Thyroid gland (tissue), 4 donors: Measurements from ENCODE around the gene CFP. TPM values are rescaled to one million over a fixed set of nuclear protein-coding genes. Genes with fewer than 3 reads are reported as not detected.

Experiments
- DNase-seq, 2 donors: peaks; one replicate each; pipeline ENCODE4 v3.0.0-alpha.2; 2019
- H3K27ac ChIP-seq, 3 donors: fragments of 200-600 bp; sonication (generic); 1 replicate in 2 of 3; 2 replicates in 1 of 3; pipeline ENCODE4 v1.5.1; 2016 to 2019; ENCODE audit warnings: mild to moderate bottlenecking in 1 of 3, moderate library complexity in 1 of 3
- H3K27me3 ChIP-seq: fragments of 200-600 bp; sonication (generic); one replicate; pipeline ENCODE4 v1.5.1; 2019
- H3K36me3 ChIP-seq, 2 donors: fragments of 200-600 bp; sonication (generic); one replicate each; pipeline ENCODE4 v1.5.1; 2016 to 2019
- H3K4me1 ChIP-seq, 2 donors: fragments of 200-600 bp; sonication (generic); one replicate each; pipeline ENCODE4 v1.5.1; 2017 to 2019
- H3K4me3 ChIP-seq, 3 donors: fragments of 200-600 bp; sonication (generic); replicated peaks in 1 of 3; 1 replicate in 2 of 3; 2 replicates in 1 of 3; pipeline ENCODE4 v1.5.1; 2016; ENCODE audit warnings: mild to moderate bottlenecking in 1 of 3
- H3K9me3 ChIP-seq: fragments of 200-600 bp; sonication (generic); one replicate; pipeline ENCODE4 v1.5.1; 2017
- CTCF ChIP-seq, 6 experiments: fragments of 200-600 bp in 3 of 6; fragments of 450-650 bp in 3 of 6; sonication (generic) in 3 of 6; IDR thresholded peaks; one replicate each; pipeline ENCODE4 v1.5.1; 2016 to 2019; ENCODE audit warnings: antibody characterized with exemption in 6 of 6, mild to moderate bottlenecking in 2 of 6, inconsistent platforms in 1 of 6, moderate library complexity in 1 of 6
- POLR2A ChIP-seq, 2 donors: fragments of 450-650 bp; IDR thresholded peaks; one replicate each; pipeline ENCODE4 v1.6.1; 2017; ENCODE audit warnings: antibody characterized with exemption in 2 of 2, mild to moderate bottlenecking in 2 of 2, moderate library complexity in 1 of 2
- WGBS, 2 donors: methylation state at CpG; one replicate each; pipeline ENCODE4 v1.1.5; 2017; 5-methylcytosine and 5-hydroxymethylcytosine counted together
- intact Hi-C: fragments of 100-400 bp; cut with DNase I; formaldehyde crosslinking; loops from one replicate; pipeline ENCODE4 v1.15.1; 2023
- microRNA-seq: library from miRNA; unstranded; fragments of <30 nt; microRNA quantifications from one replicate; pipeline ENCODE4, GENCODE V29; 2016
- small RNA-seq: library from RNA; depleted of rRNA; stranded (forward); fragments of <200 nt; gene quantifications from one replicate; pipeline ENCODE3, GENCODE V24; 2016
- total RNA-seq, 4 donors: library from RNA; depleted of rRNA; stranded (reverse); fragments of >200 nt; gene quantifications; one replicate each; pipeline ENCODE4 v1.2.3, GENCODE V29; 2016

Gene CFP
- total RNA-seq, 4 donors from 2014 or later: 1.3 to 2.3 (median 1.6) TPM

DNA sequence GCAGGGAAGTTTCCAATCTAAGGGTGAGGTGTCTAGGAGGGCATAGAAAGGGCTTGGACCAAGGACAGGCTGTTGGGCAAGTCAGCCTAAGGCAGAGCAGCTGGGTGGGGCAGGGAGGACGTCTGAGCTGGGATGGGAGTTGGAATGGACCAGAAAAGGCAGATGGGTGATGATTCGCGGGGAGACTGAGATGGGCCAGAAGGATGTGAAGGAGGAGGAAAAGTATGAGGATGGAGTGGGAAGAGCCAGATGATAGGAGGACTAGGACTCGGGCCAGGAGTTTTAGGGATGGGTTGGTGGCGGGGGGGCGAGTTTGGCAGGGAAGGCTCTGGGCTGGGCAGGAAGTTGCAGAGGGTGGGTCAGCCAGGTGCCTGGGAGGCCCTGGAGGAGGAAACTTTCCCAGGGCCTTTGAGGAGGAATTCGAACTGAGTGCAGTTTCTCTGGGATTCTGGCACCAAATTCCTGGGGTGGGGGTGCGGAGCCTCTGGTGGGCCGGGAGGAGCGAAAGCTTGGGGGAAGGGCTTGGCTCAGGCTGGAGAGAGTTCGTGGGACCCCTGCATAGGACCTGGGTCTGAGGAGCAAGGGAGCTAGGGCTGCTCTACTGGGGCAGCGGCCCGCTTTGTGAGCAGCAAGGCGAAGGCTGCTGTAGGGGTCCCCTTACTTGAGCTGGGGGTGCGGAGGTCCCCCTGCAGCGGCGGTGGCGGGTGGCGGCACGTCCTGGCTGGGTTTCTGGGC is 56.2 kb downstream of the CFP start:
- TF ChIP-seq CTCF (IDR thresholded peaks at IDR 0.05): no peak
- no peak for TF ChIP-seq POLR2A (IDR thresholded peaks at IDR 0.05)
- intact Hi-C loops: no loop called here
- Histone ChIP-seq H3K27me3 (no peaks in the 10 kb centered on the region), H3K27ac (peak overlapping the region in 1 of 3 donors; percentile 36), H3K4me3 (no peak overlapping the region), H3K9me3 (no peaks in the 10 kb centered on the region), H3K4me1 (peaks cover 0 to 13% of the 10 kb centered on the region in 2 donors), H3K36me3 (peaks cover 11 to 21% of the 10 kb centered on the region in 2 donors)
- no peak for DNase-seq
- 27 to 30% methylated on average over 7 of the region's 20 CpGs for WGBS, 2 donors

Small RNA genes lying within 50 kb of the gene (microRNA-seq; reads per million reads assigned to microRNA genes)
- gene MIR4769: not detected

Small RNA genes lying within 50 kb of the gene (small RNA-seq; reads per million reads assigned to genes)
- gene MIR4769: not detected

Other genes with a start within 250 kb of the CFP start
- 10 to 100 TPM; 11.0 to 18.1 (median 14.5) TPM for gene ZNF41, start 146.7 kb downstream of the CFP start, total RNA-seq
- gene ARAF, start 68.7 kb downstream of the CFP start, total RNA-seq: 10 to 100 TPM; 34.0 to 59.4 (median 45.8) TPM
- gene TIMP1, start 47.5 kb downstream of the CFP start, total RNA-seq: 100 to 1,000 TPM in 2 of 4 donors, 10 to 100 TPM in 2; 46.5 to 395 (median 89.3) TPM
- under 1 TPM in 2 of 4 donors, not detected in 2; 0.13 to 0.15 TPM for gene SYN1, start 10.1 kb downstream of the CFP start, total RNA-seq
- gene ELK1, start 20.6 kb upstream of the CFP start, total RNA-seq: 10 to 100 TPM; 17.3 to 21.7 (median 17.7) TPM
- 100 to 1,000 TPM in 3 of 4 donors, 10 to 100 TPM in 1; 89.3 to 141 (median 116) TPM for gene UXT, start 29.2 kb upstream of the CFP start, total RNA-seq
- 10 to 100 TPM in 3 of 4 donors, 1 to 10 TPM in 1; 7.1 to 17.8 (median 12.2) TPM for gene ZNF81, start 207.0 kb upstream of the CFP start, total RNA-seq